HepG2 (cell line): ENCODE results near the gene ABT1. TPM values are rescaled to one million over a fixed set of nuclear protein-coding genes. Genes with fewer than 3 reads are reported as not detected.

Experiments used
- GFI1 ChIP-seq: sonication (generic); formaldehyde crosslinking; IDR thresholded peaks from 2 replicates; pipeline ENCODE4 v1.5.0; 2020; ENCODE audit warnings: missing genetic modification reagents, mild to moderate bottlenecking, borderline replicate concordance
- GTF2F1 ChIP-seq: fragments of 150-350 bp; IDR thresholded peaks from 2 replicates; pipeline ENCODE4 v1.6.1; 2014; ENCODE audit warnings: low read length
- HDAC1 ChIP-seq: sonication (generic); formaldehyde crosslinking; IDR thresholded peaks from 2 replicates; pipeline ENCODE4 v1.5.1; 2020; ENCODE audit warnings: mild to moderate bottlenecking, missing genetic modification reagents
- KLF11 ChIP-seq: IDR thresholded peaks from 2 replicates; pipeline ENCODE4 v1.6.1; 2016; ENCODE audit warnings: missing compliant biosample characterization
- KMT2A ChIP-seq: sonication (generic); formaldehyde crosslinking; IDR thresholded peaks from 2 replicates; pipeline ENCODE4 v1.4.0; 2020; ENCODE audit warnings: missing genetic modification reagents
- MAFG ChIP-seq: sonication (generic); formaldehyde crosslinking; IDR thresholded peaks from 2 replicates; pipeline ENCODE4 v1.5.1; 2020; ENCODE audit warnings: mild to moderate bottlenecking, missing genetic modification reagents
- SMARCC2 ChIP-seq: fragments of 450-650 bp; IDR thresholded peaks from 2 replicates; pipeline ENCODE4 v1.6.1; 2017; ENCODE audit warnings: antibody characterized with exemption, mild to moderate bottlenecking
- SNAPC2 ChIP-seq: sonication (generic); formaldehyde crosslinking; IDR thresholded peaks from 2 replicates; pipeline ENCODE4 v1.8.1; 2022; ENCODE audit warnings: mild to moderate bottlenecking, missing genetic modification reagents
- TBP ChIP-seq: sonication (generic); formaldehyde crosslinking; IDR thresholded peaks from 2 replicates; pipeline ENCODE4 v1.5.0; 2020; ENCODE audit warnings: missing genetic modification reagents
- TCF7 ChIP-seq: sonication (generic); IDR thresholded peaks from 2 replicates; pipeline ENCODE4 v1.6.1; 2016; ENCODE audit warnings: antibody characterized with exemption, low read depth
- TOPORS ChIP-seq: sonication (generic); formaldehyde crosslinking; IDR thresholded peaks from 2 replicates; pipeline ENCODE4 v1.8.0; 2023; ENCODE audit warnings: mild to moderate bottlenecking, missing genetic modification reagents
- ZFP62 ChIP-seq: sonication (generic); formaldehyde crosslinking; IDR thresholded peaks from 2 replicates; pipeline ENCODE4 v1.4.0; 2020; ENCODE audit warnings: missing genetic modification reagents
- ZFY ChIP-seq: sonication (generic); formaldehyde crosslinking; IDR thresholded peaks from 2 replicates; pipeline ENCODE4 v1.4.0; 2020; ENCODE audit warnings: missing genetic modification reagents
- ZNF331 ChIP-seq: sonication (generic); formaldehyde crosslinking; IDR thresholded peaks from 2 replicates; pipeline ENCODE4 v1.4.0; 2020; ENCODE audit warnings: missing genetic modification reagents
- ZNF414 ChIP-seq: sonication (generic); formaldehyde crosslinking; IDR thresholded peaks from 2 replicates; pipeline ENCODE4 v1.5.0; 2020; ENCODE audit warnings: missing genetic modification reagents
- ZNF878 ChIP-seq: sonication (generic); formaldehyde crosslinking; IDR thresholded peaks from 2 replicates; pipeline ENCODE4 v1.8.1; 2023; ENCODE audit warnings: mild to moderate bottlenecking, missing genetic modification reagents, moderate library complexity
- ZSCAN9 ChIP-seq: IDR thresholded peaks from 2 replicates; pipeline ENCODE4 v1.6.1; 2016; ENCODE audit warnings: borderline replicate concordance
- polyA plus RNA-seq, 8 experiments: library from polyadenylated mRNA; depleted of rRNA in 3 of 8; stranded (reverse) in 7 of 8; unstranded in 1 of 8; fragments of >200 nt; fragmentation: Illumina TruSeq in 4 of 8; extraction: Trizol in 4 of 8; gene quantifications; 2 replicates each; pipeline versions ENCODE4 v1.2.1 to v1.2.3, GENCODE V29; 2011 to 2016; ENCODE audit warnings: low read depth in 4 of 8, missing spikeins in 1 of 8, mixed read lengths in 1 of 8; ENCODE audit not compliant: insufficient read depth in 1 of 8
- total RNA-seq, 5 experiments: library from RNA; depleted of rRNA; stranded (reverse); fragments of >200 nt; fragmentation: Illumina TruSeq; extraction: Trizol; gene quantifications; 2 replicates each; pipeline ENCODE4 v1.2.3, GENCODE V29; 2016; ENCODE audit warnings: low read depth in 1 of 5
- TF ChIP-seq, protein P1 (sequence below): IDR thresholded peaks from 2 replicates; pipeline ENCODE4 v1.6.1; 2016; ENCODE audit warnings: low read depth, control low read depth
- TF ChIP-seq, protein P2 (sequence below): sonication (generic); formaldehyde crosslinking; IDR thresholded peaks from 2 replicates; pipeline ENCODE4 v1.4.0; 2020; ENCODE audit warnings: missing genetic modification reagents, borderline replicate concordance
- TF ChIP-seq, protein P3 (sequence below): IDR thresholded peaks from 2 replicates; pipeline ENCODE4 v1.4.0; 2020; ENCODE audit warnings: mild to moderate bottlenecking, missing genetic modification reagents
- TF ChIP-seq, protein P4 (sequence below): sonication (generic); formaldehyde crosslinking; IDR thresholded peaks from 2 replicates; pipeline ENCODE4 v1.5.0; 2020; ENCODE audit warnings: missing genetic modification reagents

ABT1 gene
- total and polyA plus RNA-seq, 2 of the 13 experiments (the other 11 are each of a cell fraction or from before 2014, with no cell fraction given): 38.4 TPM

- TF ChIP-seq, protein P1, sequence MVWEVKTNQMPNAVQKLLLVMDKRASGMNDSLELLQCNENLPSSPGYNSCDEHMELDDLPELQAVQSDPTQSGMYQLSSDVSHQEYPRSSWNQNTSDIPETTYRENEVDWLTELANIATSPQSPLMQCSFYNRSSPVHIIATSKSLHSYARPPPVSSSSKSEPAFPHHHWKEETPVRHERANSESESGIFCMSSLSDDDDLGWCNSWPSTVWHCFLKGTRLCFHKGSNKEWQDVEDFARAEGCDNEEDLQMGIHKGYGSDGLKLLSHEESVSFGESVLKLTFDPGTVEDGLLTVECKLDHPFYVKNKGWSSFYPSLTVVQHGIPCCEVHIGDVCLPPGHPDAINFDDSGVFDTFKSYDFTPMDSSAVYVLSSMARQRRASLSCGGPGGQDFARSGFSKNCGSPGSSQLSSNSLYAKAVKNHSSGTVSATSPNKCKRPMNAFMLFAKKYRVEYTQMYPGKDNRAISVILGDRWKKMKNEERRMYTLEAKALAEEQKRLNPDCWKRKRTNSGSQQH (CRISPR knock-in tag): peak; percentile 99
- TF ChIP-seq ZSCAN9: peak; percentile 95
- TF ChIP-seq, protein P2, sequence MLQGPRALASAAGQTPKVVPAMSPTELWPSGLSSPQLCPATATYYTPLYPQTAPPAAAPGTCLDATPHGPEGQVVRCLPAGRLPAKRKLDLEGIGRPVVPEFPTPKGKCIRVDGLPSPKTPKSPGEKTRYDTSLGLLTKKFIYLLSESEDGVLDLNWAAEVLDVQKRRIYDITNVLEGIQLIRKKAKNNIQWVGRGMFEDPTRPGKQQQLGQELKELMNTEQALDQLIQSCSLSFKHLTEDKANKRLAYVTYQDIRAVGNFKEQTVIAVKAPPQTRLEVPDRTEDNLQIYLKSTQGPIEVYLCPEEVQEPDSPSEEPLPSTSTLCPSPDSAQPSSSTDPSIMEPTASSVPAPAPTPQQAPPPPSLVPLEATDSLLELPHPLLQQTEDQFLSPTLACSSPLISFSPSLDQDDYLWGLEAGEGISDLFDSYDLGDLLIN (CRISPR knock-in tag): no peak
- TF ChIP-seq TOPORS (CRISPR knock-in tag): peak; percentile 98
- TF ChIP-seq, protein P3, sequence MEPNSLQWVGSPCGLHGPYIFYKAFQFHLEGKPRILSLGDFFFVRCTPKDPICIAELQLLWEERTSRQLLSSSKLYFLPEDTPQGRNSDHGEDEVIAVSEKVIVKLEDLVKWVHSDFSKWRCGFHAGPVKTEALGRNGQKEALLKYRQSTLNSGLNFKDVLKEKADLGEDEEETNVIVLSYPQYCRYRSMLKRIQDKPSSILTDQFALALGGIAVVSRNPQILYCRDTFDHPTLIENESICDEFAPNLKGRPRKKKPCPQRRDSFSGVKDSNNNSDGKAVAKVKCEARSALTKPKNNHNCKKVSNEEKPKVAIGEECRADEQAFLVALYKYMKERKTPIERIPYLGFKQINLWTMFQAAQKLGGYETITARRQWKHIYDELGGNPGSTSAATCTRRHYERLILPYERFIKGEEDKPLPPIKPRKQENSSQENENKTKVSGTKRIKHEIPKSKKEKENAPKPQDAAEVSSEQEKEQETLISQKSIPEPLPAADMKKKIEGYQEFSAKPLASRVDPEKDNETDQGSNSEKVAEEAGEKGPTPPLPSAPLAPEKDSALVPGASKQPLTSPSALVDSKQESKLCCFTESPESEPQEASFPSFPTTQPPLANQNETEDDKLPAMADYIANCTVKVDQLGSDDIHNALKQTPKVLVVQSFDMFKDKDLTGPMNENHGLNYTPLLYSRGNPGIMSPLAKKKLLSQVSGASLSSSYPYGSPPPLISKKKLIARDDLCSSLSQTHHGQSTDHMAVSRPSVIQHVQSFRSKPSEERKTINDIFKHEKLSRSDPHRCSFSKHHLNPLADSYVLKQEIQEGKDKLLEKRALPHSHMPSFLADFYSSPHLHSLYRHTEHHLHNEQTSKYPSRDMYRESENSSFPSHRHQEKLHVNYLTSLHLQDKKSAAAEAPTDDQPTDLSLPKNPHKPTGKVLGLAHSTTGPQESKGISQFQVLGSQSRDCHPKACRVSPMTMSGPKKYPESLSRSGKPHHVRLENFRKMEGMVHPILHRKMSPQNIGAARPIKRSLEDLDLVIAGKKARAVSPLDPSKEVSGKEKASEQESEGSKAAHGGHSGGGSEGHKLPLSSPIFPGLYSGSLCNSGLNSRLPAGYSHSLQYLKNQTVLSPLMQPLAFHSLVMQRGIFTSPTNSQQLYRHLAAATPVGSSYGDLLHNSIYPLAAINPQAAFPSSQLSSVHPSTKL (CRISPR knock-in tag): peak; percentile 91
- no peak for TF ChIP-seq SMARCC2
- TF ChIP-seq SNAPC2 (CRISPR knock-in tag): peak; percentile 92; the same call in 1 of the 2 replicates
- peak; percentile 100 for TF ChIP-seq ZFY (CRISPR knock-in tag)
- no peak for TF ChIP-seq MAFG (CRISPR knock-in tag)
- TF ChIP-seq ZNF878 (CRISPR knock-in tag): no peak
- peak; percentile 98 for TF ChIP-seq KMT2A (CRISPR knock-in tag)
- TF ChIP-seq ZNF331 (CRISPR knock-in tag): peak; percentile 95
- TF ChIP-seq GTF2F1: peak; percentile 86
- TF ChIP-seq HDAC1 (CRISPR knock-in tag): peak; percentile 100
- peak; percentile 71; the same call in 1 of the 2 replicates for TF ChIP-seq GFI1 (CRISPR knock-in tag)
- no peak for TF ChIP-seq TCF7
- 0 out of 2 replicates have a peak, but pooled peaks have one; percentile 94 for TF ChIP-seq KLF11
- TF ChIP-seq ZFP62: no peak
- no peak for TF ChIP-seq TBP (CRISPR knock-in tag)
- TF ChIP-seq, protein P4, sequence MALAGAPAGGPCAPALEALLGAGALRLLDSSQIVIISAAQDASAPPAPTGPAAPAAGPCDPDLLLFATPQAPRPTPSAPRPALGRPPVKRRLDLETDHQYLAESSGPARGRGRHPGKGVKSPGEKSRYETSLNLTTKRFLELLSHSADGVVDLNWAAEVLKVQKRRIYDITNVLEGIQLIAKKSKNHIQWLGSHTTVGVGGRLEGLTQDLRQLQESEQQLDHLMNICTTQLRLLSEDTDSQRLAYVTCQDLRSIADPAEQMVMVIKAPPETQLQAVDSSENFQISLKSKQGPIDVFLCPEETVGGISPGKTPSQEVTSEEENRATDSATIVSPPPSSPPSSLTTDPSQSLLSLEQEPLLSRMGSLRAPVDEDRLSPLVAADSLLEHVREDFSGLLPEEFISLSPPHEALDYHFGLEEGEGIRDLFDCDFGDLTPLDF (CRISPR knock-in tag): no peak
- TF ChIP-seq ZNF414 (CRISPR knock-in tag): peak; percentile 85
Observed at GRCh38 chr6:26596579-26597388, at the start of gene ABT1 (continued).
